Endothelial cell (in vitro differentiated cells): Measurements from ENCODE around the gene TMEM178B. TPM values are rescaled to one million over a fixed set of nuclear protein-coding genes. Genes with fewer than 3 reads are reported as not detected.
"Not testable (repeated sequence)": the region's sequence is repeated elsewhere in the genome, so short reads cannot be mapped to it uniquely, and the experiment has no call there.

Experiments
- DNase-seq: peaks from one replicate; pipeline ENCODE4 v3.0.0; 2021; ENCODE audit warnings: low spot score
- H3K27ac Mint-ChIP-seq: one replicate; pipeline ENCODE4 v1.8.0; 2021; ENCODE audit warnings: mixed read lengths, inconsistent platforms; ENCODE audit not compliant: unreplicated experiment
- H3K27me3 Mint-ChIP-seq: one replicate; pipeline ENCODE4 v1.8.0; 2021; ENCODE audit warnings: mild to moderate bottlenecking, moderate library complexity, mixed read lengths, inconsistent platforms; ENCODE audit not compliant: unreplicated experiment
- H3K36me3 Mint-ChIP-seq: one replicate; pipeline ENCODE4 v1.8.0; 2021; ENCODE audit warnings: mild to moderate bottlenecking, low read depth, mixed read lengths, inconsistent platforms; ENCODE audit not compliant: unreplicated experiment
- H3K4me1 Mint-ChIP-seq: one replicate; pipeline ENCODE4 v1.8.0; 2021; ENCODE audit warnings: mild to moderate bottlenecking, mixed read lengths, inconsistent platforms; ENCODE audit not compliant: unreplicated experiment
- H3K4me3 Mint-ChIP-seq: one replicate; pipeline ENCODE4 v1.8.0; 2021; ENCODE audit warnings: mild to moderate bottlenecking, mixed read lengths, inconsistent platforms; ENCODE audit not compliant: unreplicated experiment
- H3K9me3 Mint-ChIP-seq: one replicate; pipeline ENCODE4 v1.8.0; 2021; ENCODE audit warnings: mixed read lengths, inconsistent platforms; ENCODE audit not compliant: unreplicated experiment
- total RNA-seq: library from RNA; stranded (reverse); fragmentation: NEBNext Ultra II Directional; extraction: Animal tissue kit (Norgen Biotek cat#: 25700); gene quantifications from one replicate; pipeline ENCODE4 v1.2.1, GENCODE V29; 2021; ENCODE audit not compliant: unreplicated experiment
- TF ChIP-seq, protein P1 (sequence below): fragments of 200-600 bp; sonication (generic); IDR thresholded peaks from one replicate; pipeline ENCODE4 v1.5.0; 2021; ENCODE audit warnings: antibody characterized with exemption; ENCODE audit not compliant: unreplicated experiment

Gene TMEM178B
- total RNA-seq, 1 donor from 2014 or later: 0.28 TPM

DNA sequence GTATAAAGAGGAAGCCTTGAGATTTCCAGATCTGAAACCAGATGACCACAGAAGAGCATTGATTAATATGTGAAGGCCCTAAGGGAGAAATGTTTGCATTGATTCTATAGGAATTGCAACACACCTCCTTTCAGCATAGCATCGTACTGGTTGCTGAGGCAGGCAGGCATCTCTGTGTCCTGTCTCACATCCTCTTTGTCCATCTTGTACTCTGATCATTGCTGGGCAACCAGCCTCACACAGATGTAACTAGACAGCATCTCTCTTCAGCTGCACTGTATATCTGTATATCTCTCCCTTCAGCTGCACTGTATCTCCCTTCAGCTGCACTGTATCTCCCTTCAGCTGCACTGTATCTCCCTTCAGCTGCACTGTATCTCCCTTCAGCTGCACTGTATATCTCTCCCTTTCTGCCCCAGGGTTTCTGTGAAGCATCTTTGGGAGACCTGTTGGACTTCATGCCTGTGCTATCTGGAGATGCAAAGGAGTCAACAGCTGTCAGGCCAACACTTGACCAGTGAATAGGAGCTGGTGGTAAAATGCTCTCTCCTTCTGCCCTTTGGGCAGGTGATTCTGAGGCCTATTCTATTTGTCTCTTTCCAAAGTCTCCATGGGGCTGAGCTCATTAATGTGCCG lies 40.3 kb downstream of the TMEM178B start:
- TF ChIP-seq, protein P1, sequence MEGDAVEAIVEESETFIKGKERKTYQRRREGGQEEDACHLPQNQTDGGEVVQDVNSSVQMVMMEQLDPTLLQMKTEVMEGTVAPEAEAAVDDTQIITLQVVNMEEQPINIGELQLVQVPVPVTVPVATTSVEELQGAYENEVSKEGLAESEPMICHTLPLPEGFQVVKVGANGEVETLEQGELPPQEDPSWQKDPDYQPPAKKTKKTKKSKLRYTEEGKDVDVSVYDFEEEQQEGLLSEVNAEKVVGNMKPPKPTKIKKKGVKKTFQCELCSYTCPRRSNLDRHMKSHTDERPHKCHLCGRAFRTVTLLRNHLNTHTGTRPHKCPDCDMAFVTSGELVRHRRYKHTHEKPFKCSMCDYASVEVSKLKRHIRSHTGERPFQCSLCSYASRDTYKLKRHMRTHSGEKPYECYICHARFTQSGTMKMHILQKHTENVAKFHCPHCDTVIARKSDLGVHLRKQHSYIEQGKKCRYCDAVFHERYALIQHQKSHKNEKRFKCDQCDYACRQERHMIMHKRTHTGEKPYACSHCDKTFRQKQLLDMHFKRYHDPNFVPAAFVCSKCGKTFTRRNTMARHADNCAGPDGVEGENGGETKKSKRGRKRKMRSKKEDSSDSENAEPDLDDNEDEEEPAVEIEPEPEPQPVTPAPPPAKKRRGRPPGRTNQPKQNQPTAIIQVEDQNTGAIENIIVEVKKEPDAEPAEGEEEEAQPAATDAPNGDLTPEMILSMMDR: no peak
- no peak overlapping the region for H3K27ac Mint-ChIP-seq
- H3K4me3 Mint-ChIP-seq: no peak overlapping the region
- DNase-seq: no peak
- H3K36me3 Mint-ChIP-seq: no peaks in the 10 kb centered on the region
- no peaks in the 10 kb centered on the region for H3K4me1 Mint-ChIP-seq
- no peaks in the 10 kb centered on the region for H3K9me3 Mint-ChIP-seq
- no peaks in the 10 kb centered on the region for H3K27me3 Mint-ChIP-seq

DNA sequence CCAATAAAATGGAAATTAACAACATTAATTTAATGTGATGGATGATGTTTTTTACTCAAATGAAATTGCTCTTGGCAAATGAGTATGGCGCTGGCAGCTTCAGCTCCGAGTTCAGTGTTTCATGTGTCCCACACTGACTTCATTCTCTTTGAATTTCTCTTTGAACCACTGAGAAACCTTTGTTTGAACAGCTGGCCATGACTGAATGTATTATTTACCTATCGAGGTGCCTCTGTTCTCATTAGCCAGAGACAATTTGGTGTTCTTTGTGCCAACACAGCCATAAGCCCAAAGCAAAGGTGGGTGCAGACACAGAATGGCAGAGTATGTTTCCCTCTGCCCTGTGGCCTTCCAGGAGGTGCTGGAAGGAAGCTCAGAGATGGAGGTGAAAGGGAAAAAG lies 42.1 kb downstream of the TMEM178B start:
- Mint-ChIP-seq H3K27ac (no peak overlapping the region), H3K27me3 (no peaks in the 10 kb centered on the region), H3K4me3 (no peak overlapping the region), H3K4me1 (no peaks in the 10 kb centered on the region), H3K36me3 (no peaks in the 10 kb centered on the region), H3K9me3 (no peaks in the 10 kb centered on the region)
- DNase-seq: no peak
- TF ChIP-seq, protein P1: no peak

DNA sequence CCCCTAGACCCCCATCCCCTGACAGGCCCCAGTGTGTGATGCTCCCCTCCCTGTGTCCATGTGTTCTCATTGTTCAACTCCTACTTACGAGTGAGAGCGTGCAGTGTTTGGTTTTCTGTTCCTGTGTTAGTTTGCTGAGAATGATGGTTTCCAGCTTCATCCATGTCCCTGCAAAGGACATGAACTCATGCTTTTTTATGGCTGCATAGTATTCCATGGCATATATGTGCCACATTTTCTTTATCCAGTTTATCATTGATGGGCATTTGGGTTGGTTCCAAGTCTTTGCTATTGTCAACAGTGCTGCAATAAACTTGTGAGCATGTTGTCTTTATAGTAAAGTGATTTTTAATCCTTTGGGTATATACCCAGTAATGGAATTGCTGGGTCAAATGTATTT lies 42.8 kb downstream of the TMEM178B start:
- not testable (repeated sequence) for H3K4me1 Mint-ChIP-seq, H3K4me3 Mint-ChIP-seq, H3K9me3 Mint-ChIP-seq, H3K36me3 Mint-ChIP-seq, H3K27ac Mint-ChIP-seq, H3K27me3 Mint-ChIP-seq, DNase-seq

DNA sequence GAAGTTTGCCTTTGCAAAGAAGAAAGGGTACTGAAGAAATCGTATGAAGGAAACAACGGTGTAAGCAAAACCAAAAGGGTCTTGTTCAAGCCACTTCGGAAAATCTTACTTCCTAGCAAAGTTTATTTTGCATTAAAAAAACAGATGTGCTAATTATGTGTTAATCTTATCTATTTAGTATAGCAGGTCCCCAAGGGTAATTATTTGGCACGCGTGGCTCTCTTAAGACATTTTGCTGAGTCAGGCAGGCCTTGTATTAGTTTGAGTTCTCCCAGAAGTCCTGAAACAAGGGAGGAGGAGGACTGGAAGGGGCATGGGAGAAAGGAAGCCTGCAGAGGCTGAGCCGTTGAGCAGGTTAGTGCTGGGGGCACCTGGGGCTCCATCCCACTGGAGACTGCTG lies 44.9 kb downstream of the TMEM178B start:
- Mint-ChIP-seq H3K27me3 (no peaks in the 10 kb centered on the region), H3K9me3 (no peaks in the 10 kb centered on the region), H3K4me1 (peaks cover 4% of the 10 kb centered on the region), H3K36me3 (no peaks in the 10 kb centered on the region), H3K4me3 (no peak overlapping the region), H3K27ac (no peak overlapping the region)
- TF ChIP-seq, protein P1: no peak
- no peak for DNase-seq

DNA sequence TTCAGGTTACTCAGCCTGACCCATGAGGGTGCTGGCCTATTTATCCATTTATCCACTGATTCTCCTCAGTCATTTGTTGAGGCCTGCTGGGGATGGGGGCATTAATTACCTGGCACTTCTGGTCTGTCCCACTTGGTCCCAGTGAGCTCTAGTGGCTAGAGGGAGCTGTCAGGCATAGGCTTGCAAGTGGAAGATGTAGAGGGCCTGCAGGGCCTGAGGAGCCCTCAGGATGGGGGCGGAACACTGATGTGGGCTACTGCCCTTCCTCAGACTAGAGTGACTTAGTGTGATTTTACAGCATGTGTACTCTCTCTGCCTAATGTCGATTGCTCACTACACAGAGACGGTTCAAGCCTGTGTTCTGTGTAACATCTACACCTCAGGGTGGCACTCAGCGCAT lies 45.3 kb downstream of the TMEM178B start:
- H3K9me3 Mint-ChIP-seq: no peaks in the 10 kb centered on the region
- peaks cover 4% of the 10 kb centered on the region for H3K4me1 Mint-ChIP-seq
- no peak for DNase-seq
- no peak overlapping the region for H3K27ac Mint-ChIP-seq
- no peaks in the 10 kb centered on the region for H3K36me3 Mint-ChIP-seq
- TF ChIP-seq, protein P1: no peak
- no peak overlapping the region for H3K4me3 Mint-ChIP-seq
- H3K27me3 Mint-ChIP-seq: no peaks in the 10 kb centered on the region
